Panc1 (cell line): Measurements from ENCODE around the gene SLU7. TPM values are rescaled to one million over a fixed set of nuclear protein-coding genes. Genes with fewer than 3 reads are reported as not detected.

Source experiments
- ATAC-seq: fragments of 200-7000 bp; cut with Tn5 transposase; 2 replicates; pipeline ENCODE4 v1.9.1; 2020; ENCODE audit warnings: mild to moderate bottlenecking, moderate library complexity
- BruUV-seq: library from RNA; stranded (reverse); fragments of 400-500 nt; replicated peaks from 2 replicates; lab custom pipeline; 2021; lab: Mats Ljungman, UMichigan
- CTCF ChIA-PET: fragments of 300-600 bp; sonication (Branson Sonifier 250); formaldehyde crosslinking; loops from one replicate; lab custom pipeline; 2022; ENCODE audit warnings: antibody characterized with exemption; lab: Charles Lee
- POLR2A ChIA-PET: fragments of 300-600 bp; sonication (Branson Sonifier 250); formaldehyde crosslinking; loops from one replicate; lab custom pipeline; 2022; ENCODE audit warnings: antibody characterized with exemption; lab: Charles Lee
- DNase-seq: peaks from one replicate; pipeline ENCODE4 v3.0.0-alpha.2; 2010; ENCODE audit warnings: low read depth, low spot score
- H3K27ac ChIP-seq: 2 replicates; pipeline ENCODE4 v1.5.1; 2011; ENCODE audit warnings: mild to moderate bottlenecking, low read length, inconsistent platforms
- H3K27me3 ChIP-seq: fragments of 200-500 bp; sonication (Bioruptor generic); 2 replicates; pipeline ENCODE4 v1.6.0; 2014; ENCODE audit warnings: low read length, inconsistent platforms; ENCODE audit not compliant: control insufficient read depth, insufficient read depth
- H3K36me3 ChIP-seq: fragments of 200-500 bp; sonication (Bioruptor generic); 2 replicates; pipeline ENCODE4 v1.5.1; 2014; ENCODE audit warnings: inconsistent platforms, mild to moderate bottlenecking, low read length, moderate library complexity; ENCODE audit not compliant: control insufficient read depth, insufficient read depth
- H3K4me1 ChIP-seq: 2 replicates; pipeline ENCODE4 v1.5.1; 2011; ENCODE audit warnings: inconsistent platforms, mild to moderate bottlenecking, low read length, moderate library complexity; ENCODE audit not compliant: control insufficient read depth, insufficient read depth
- H3K4me3 ChIP-seq, 2 experiments: 2 replicates each; pipeline ENCODE4 v1.5.1; 2011 to 2012; ENCODE audit warnings: low read depth in 2 of 2, low read length in 2 of 2, mild to moderate bottlenecking in 2 of 2, inconsistent platforms in 1 of 2, moderate library complexity in 1 of 2
- H3K9me3 ChIP-seq: fragments of 200-500 bp; sonication (Bioruptor generic); 2 replicates; pipeline ENCODE4 v1.5.1; 2014; ENCODE audit warnings: low read depth, mild to moderate bottlenecking, inconsistent platforms, low read length, moderate library complexity; ENCODE audit not compliant: control insufficient read depth, insufficient read depth
- POLR2AphosphoS5 ChIP-seq: IDR thresholded peaks from 2 replicates; pipeline ENCODE4 v1.6.1; 2012; ENCODE audit warnings: mild to moderate bottlenecking, low read depth, low read length, moderate library complexity
- SIN3A ChIP-seq: IDR thresholded peaks from 2 replicates; pipeline ENCODE4 v1.6.1; 2012; ENCODE audit warnings: low read depth, mild to moderate bottlenecking, low read length, moderate library complexity, borderline replicate concordance; ENCODE audit not compliant: insufficient read depth
- TCF7L2 ChIP-seq: IDR thresholded peaks from 2 replicates; pipeline ENCODE4 v1.6.1; 2011; ENCODE audit warnings: mild to moderate bottlenecking, low read depth, low read length, inconsistent platforms
- in situ Hi-C: cut with HindIII; loops from 2 replicates; pipeline ENCODE4 v1.10.0; 2016; ENCODE audit warnings: low sequenced_read_pairs, low pct_unique_long_range_greater_than_20kb
- intact Hi-C: fragments of 100-400 bp; cut with micrococcal nuclease; formaldehyde crosslinking; loops from one replicate; pipeline ENCODE4 v1.10.0; 2022; ENCODE audit not compliant: unreplicated experiment
- total RNA-seq: library from RNA; stranded (reverse); gene quantifications from one replicate; pipeline ENCODE4 v1.2.1, GENCODE V29; 2021; ENCODE audit not compliant: unreplicated experiment
- TF ChIP-seq, protein P1 (sequence below): fragments of 450-650 bp; IDR thresholded peaks from 2 replicates; pipeline ENCODE4 v1.5.1; 2017; ENCODE audit warnings: mild to moderate bottlenecking
- TF ChIP-seq, protein P2 (sequence below), 2 experiments: IDR thresholded peaks; 2 replicates each; pipeline ENCODE4 v1.6.1; 2011 to 2012; ENCODE audit warnings: low read depth in 2 of 2, control low read depth in 1 of 2, low read length in 1 of 2, mild to moderate bottlenecking in 1 of 2, moderate library complexity in 1 of 2; ENCODE audit not compliant: insufficient read depth in 1 of 2

Gene SLU7
- total RNA-seq, 1 experiment from 2014 or later: 45.7 TPM

DNA sequence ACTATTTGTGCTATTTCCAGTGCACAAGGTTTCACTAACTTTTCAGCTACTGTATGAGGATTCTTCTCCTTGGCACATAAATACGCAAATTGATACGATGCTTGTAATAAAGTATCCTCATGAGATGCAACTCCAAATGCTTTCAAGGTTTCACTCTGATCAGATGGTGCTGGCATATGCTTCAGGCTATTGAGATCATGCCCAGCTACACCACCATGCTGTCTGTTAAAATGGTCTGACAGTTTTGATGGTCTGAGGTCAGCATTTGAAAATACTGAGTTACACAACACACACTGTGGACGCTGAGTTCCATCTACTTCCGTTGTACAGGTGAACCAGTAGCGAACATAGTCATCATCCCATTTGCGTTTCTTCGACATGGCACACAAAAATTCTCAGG lies 23.8 kb downstream of the SLU7 start:
- H3K36me3 ChIP-seq: no peaks in the 10 kb centered on the region
- no peak for TF ChIP-seq POLR2AphosphoS5
- TF ChIP-seq SIN3A: no peak
- TF ChIP-seq, protein P1, sequence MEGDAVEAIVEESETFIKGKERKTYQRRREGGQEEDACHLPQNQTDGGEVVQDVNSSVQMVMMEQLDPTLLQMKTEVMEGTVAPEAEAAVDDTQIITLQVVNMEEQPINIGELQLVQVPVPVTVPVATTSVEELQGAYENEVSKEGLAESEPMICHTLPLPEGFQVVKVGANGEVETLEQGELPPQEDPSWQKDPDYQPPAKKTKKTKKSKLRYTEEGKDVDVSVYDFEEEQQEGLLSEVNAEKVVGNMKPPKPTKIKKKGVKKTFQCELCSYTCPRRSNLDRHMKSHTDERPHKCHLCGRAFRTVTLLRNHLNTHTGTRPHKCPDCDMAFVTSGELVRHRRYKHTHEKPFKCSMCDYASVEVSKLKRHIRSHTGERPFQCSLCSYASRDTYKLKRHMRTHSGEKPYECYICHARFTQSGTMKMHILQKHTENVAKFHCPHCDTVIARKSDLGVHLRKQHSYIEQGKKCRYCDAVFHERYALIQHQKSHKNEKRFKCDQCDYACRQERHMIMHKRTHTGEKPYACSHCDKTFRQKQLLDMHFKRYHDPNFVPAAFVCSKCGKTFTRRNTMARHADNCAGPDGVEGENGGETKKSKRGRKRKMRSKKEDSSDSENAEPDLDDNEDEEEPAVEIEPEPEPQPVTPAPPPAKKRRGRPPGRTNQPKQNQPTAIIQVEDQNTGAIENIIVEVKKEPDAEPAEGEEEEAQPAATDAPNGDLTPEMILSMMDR: no peak
- TF ChIP-seq, protein P2, sequence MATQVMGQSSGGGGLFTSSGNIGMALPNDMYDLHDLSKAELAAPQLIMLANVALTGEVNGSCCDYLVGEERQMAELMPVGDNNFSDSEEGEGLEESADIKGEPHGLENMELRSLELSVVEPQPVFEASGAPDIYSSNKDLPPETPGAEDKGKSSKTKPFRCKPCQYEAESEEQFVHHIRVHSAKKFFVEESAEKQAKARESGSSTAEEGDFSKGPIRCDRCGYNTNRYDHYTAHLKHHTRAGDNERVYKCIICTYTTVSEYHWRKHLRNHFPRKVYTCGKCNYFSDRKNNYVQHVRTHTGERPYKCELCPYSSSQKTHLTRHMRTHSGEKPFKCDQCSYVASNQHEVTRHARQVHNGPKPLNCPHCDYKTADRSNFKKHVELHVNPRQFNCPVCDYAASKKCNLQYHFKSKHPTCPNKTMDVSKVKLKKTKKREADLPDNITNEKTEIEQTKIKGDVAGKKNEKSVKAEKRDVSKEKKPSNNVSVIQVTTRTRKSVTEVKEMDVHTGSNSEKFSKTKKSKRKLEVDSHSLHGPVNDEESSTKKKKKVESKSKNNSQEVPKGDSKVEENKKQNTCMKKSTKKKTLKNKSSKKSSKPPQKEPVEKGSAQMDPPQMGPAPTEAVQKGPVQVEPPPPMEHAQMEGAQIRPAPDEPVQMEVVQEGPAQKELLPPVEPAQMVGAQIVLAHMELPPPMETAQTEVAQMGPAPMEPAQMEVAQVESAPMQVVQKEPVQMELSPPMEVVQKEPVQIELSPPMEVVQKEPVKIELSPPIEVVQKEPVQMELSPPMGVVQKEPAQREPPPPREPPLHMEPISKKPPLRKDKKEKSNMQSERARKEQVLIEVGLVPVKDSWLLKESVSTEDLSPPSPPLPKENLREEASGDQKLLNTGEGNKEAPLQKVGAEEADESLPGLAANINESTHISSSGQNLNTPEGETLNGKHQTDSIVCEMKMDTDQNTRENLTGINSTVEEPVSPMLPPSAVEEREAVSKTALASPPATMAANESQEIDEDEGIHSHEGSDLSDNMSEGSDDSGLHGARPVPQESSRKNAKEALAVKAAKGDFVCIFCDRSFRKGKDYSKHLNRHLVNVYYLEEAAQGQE (IDR thresholded peaks at IDR 0.05; ENCODE audit: insufficient read depth in 1 of 2, low read depth in 2 of 2, low read length in 1 of 2): no peak
- TF ChIP-seq TCF7L2: no peak
- in situ Hi-C loops: no loop called here
- H3K4me1 ChIP-seq: peaks cover 5% of the 10 kb centered on the region; the same call in 1 of the 2 replicates
- no TSS peak for BruUV-seq
- H3K9me3 ChIP-seq: no peaks in the 10 kb centered on the region
- intact Hi-C loops: no loop called here
- no peaks in the 10 kb centered on the region for H3K27me3 ChIP-seq
- H3K4me3 ChIP-seq: no peak overlapping the region
- ATAC-seq (no peak), DNase-seq (no peak)
- no peak overlapping the region for H3K27ac ChIP-seq
- ChIA-PET POLR2A (no interaction called here), CTCF (no interaction called here)

DNA sequence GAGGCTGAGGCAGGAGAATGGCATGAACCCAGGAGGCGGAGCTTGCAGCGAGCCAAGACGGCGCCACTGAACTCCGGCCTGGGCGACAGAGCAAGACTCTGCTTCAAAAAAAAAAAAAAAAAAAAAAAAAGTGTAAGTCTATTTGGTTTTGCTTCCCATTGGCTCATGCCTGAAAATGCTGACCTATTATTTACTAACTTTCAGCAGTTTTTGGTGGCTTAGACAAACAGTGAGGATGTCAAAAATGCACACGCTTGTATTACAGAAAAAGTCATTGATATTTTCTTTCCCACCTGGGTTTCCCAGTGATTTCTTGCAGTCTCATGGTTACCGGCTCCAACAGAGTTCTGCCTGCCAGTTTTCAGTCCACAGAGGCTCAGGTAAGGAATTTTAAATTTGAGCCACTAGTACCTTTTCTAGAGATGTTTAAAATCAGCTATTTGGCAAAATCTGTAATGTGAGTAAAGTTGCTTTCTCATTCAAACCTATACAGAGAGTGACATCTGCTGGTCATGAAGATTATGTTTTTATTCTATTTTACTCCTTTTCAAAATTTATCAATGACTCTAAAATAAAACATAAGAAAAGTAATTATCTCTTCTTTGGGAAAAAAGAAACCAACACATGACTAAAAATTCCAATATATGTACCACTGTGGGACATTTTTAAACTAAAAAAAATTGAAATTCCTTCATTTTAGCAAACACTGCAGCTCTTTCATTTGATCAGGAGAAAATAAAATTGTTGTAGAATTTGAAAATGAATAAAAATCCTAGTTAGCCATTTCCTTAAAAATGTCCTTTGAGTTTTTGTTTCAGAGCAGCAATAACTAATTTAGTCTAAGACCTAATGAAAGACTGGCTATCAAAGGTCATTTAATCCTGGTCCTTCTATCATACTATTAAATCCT lies 27.8 kb downstream of the SLU7 start:
- TF ChIP-seq, protein P1: peak; percentile 65; the same call in 1 of the 2 replicates
- TF ChIP-seq, protein P2 (IDR thresholded peaks at IDR 0.05; ENCODE audit: insufficient read depth in 1 of 2, low read depth in 2 of 2, low read length in 1 of 2): no peak
- ATAC-seq: no peak
- Histone ChIP-seq H3K27me3 (no peaks in the 10 kb centered on the region), H3K36me3 (no peaks in the 10 kb centered on the region), H3K4me3 (no peak overlapping the region), H3K9me3 (no peaks in the 10 kb centered on the region), H3K4me1 (no peaks in the 10 kb centered on the region), H3K27ac (no peak overlapping the region)
- BruUV-seq: no TSS peak
- POLR2A ChIA-PET: interaction anchor here (0.7 kb wide), 1 partner anchor 28 kb away, joined by 3 read pairs; the partner anchor contains the start of gene SLU7
- DNase-seq: no peak
- CTCF ChIA-PET: interaction anchor here (0.6 to 1.4 kb wide), 6 partner anchors 9 to 369 kb away, joined by 3 to 25 read pairs (median 11); partner anchors contain the start of gene FAM200C
- intact Hi-C loops (loop anchor here (1.0 to 5.0 kb wide), 3 partner anchors 192 to 369 kb away; no protein-coding TSS in a partner anchor), in situ Hi-C loops (no loop called here)
